DND-41 (cell line): ENCODE measurements around the gene BRCA1.

ENCODE experiments used
- ATAC-seq: fragments of 200-7000 bp; cut with Tn5 transposase; 3 replicates; pipeline ENCODE4 v1.9.1; 2021; ENCODE audit warnings: low read depth; ENCODE audit not compliant: insufficient read depth
- DNase-seq: peaks from one replicate; pipeline ENCODE4 v3.0.0-alpha.2; 2020
- H2AFZ ChIP-seq: 2 replicates; pipeline ENCODE4 v1.6.0; 2012; ENCODE audit warnings: low read depth, low read length
- H3K27ac ChIP-seq: 2 replicates; pipeline ENCODE4 v1.5.1; 2012; ENCODE audit warnings: low read length, inconsistent platforms
- H3K27me3 ChIP-seq: fragments of 200-600 bp; sonication (generic); 2 replicates; pipeline ENCODE4 v1.6.0; 2012; ENCODE audit warnings: low read length, mild to moderate bottlenecking, inconsistent platforms; ENCODE audit not compliant: insufficient read depth, poor library complexity
- H3K36me3 ChIP-seq: 2 replicates; pipeline ENCODE4 v1.5.1; 2012; ENCODE audit warnings: low read length, inconsistent platforms; ENCODE audit not compliant: insufficient read depth
- H3K4me1 ChIP-seq: 2 replicates; pipeline ENCODE4 v1.5.1; 2012; ENCODE audit warnings: mild to moderate bottlenecking, low read length; ENCODE audit not compliant: insufficient read depth
- H3K4me2 ChIP-seq: 2 replicates; pipeline ENCODE4 v1.6.0; 2012; ENCODE audit warnings: mild to moderate bottlenecking, moderate library complexity, low read length, inconsistent platforms; ENCODE audit not compliant: insufficient read depth
- H3K4me3 ChIP-seq, 2 experiments: fragments of 200-600 bp in 1 of 2; shearing (Covaris generic) in 1 of 2; 2 replicates each; pipeline ENCODE4 v1.5.1; 2012 to 2016; ENCODE audit warnings: inconsistent platforms in 2 of 2, low read length in 2 of 2, mild to moderate bottlenecking in 2 of 2, low read depth in 1 of 2, moderate library complexity in 1 of 2
- H3K79me2 ChIP-seq: 2 replicates; pipeline ENCODE4 v1.6.0; 2012; ENCODE audit warnings: low read length, inconsistent platforms; ENCODE audit not compliant: insufficient read depth
- H3K9ac ChIP-seq: 2 replicates; pipeline ENCODE4 v1.6.0; 2012; ENCODE audit warnings: low read depth, mild to moderate bottlenecking, inconsistent platforms, low read length, moderate library complexity
- H3K9me3 ChIP-seq: 2 replicates; pipeline ENCODE4 v1.5.1; 2012; ENCODE audit warnings: low read length, moderate library complexity, mild to moderate bottlenecking, inconsistent platforms; ENCODE audit not compliant: insufficient read depth, severe bottlenecking
- H4K20me1 ChIP-seq: 2 replicates; pipeline ENCODE4 v1.6.0; 2012; ENCODE audit warnings: low read length; ENCODE audit not compliant: insufficient read depth
- EZH2 ChIP-seq: IDR thresholded peaks from 3 replicates; pipeline ENCODE4 v1.6.1; 2012; ENCODE audit warnings: borderline replicate concordance, low read depth, mild to moderate bottlenecking, moderate library complexity, low read length, inconsistent platforms; ENCODE audit not compliant: severe bottlenecking
- TF ChIP-seq, protein P1 (sequence below): IDR thresholded peaks from 2 replicates; pipeline ENCODE4 v1.5.1; 2012; ENCODE audit warnings: borderline replicate concordance, low read length, moderate library complexity, mild to moderate bottlenecking; ENCODE audit not compliant: poor library complexity, severe bottlenecking; ENCODE audit errors: extremely low read depth

The BRCA1 gene

DNA sequence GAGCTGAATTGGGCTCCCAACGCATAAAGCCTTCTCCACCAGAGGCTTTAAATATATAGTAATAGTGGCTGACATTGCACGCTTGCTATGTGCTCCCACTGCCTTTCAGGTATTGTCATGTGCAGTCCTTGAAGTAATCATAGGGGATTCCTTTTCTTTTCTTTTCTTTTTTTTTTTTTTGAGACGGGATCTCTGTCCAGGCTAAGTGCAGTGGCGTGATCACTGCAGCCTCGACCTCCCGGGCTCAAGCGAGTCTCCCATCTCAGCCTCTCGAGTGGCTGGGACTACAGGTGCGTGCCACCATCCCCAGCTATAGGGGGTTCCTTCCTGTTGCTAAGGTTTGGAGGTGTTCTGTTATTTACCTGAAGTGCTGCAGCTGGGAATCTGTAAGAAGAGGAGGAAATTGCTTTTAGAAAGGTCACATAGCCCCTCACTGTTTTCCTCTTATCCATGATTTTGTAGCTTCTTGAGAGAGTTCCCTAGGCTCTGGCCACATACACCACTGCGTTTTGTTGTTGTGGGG, 126.1 kb downstream of the BRCA1 start:
- peaks cover 25% of the 10 kb centered on the region for H4K20me1 ChIP-seq
- peak overlapping the region; percentile 84 for H3K27ac ChIP-seq
- peaks cover 26% of the 10 kb centered on the region for H3K4me1 ChIP-seq

DNA sequence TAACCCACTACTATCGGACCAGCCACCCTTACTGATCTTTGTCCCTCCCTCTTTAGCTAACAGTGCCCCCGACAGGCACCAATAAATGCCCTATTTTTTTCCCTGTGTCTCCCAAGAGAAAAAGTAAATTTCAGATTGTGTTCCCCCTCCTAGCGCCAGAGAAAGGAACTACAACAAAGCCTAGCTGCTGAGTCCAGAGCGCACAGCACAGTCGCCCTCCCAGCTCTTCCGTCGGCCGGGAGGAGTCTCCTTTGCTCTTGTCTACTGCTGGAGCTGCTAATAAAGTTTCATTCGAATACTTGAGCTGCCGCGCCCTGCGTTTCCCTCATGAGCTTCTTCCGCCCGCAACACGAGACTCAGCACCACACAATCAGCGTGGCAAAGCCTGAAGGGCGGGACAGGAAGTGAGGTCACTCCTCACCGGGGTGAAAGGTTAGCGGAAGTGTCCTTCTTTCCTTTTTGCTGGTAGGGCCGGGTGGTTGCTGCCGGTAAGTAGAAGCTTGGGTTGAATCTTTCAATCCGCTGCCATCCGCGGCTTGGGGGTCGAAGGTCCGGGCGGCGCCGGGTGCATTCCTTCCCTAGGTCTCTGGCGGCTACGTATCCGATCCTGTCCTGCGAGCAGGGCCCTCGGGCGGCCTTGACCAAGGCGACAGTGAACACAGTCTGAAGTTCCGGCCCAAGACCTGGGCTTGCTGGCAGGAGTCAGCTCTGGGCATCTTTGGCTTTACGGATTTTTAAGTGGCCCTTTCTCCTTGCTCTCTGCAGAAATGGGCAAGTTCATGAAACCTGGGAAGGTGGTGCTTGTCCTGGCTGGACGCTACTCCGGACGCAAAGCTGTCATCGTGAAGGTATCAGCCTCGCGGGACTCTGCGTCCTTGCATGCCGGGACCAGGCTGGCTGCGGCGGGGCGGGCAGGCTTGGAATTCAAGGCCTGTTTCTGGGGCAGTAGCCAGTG, 126.9 kb downstream of the BRCA1 start, which contains the start of gene RPL27:
Gene RPL27 (plus strand): TSS at position 436 of the 955 bp plus-strand sequence. CDS start 332 bp downstream, at position 768.
- Histone ChIP-seq H3K9me3 (no peaks in the 10 kb centered on the region), H3K27ac (peak within 1 kb of the TSS; percentile 84), H3K4me1 (peaks cover 26% of the 10 kb centered on the region), H3K36me3 (peaks cover 53% of the 10 kb centered on the region), H4K20me1 (peaks cover 25% of the 10 kb centered on the region), H2AFZ (peak within 1 kb of the TSS; percentile 82), H3K79me2 (peaks cover 21% of the 10 kb centered on the region), H3K4me2 (peak within 1 kb of the TSS; percentile 74), H3K4me3 (peak within 1 kb of the TSS; percentile 76 to 80), H3K9ac (peak within 1 kb of the TSS; percentile 86), H3K27me3 (no peaks in the 10 kb centered on the region)
- ATAC-seq, result peak; percentile 96
- TF ChIP-seq, protein P1, sequence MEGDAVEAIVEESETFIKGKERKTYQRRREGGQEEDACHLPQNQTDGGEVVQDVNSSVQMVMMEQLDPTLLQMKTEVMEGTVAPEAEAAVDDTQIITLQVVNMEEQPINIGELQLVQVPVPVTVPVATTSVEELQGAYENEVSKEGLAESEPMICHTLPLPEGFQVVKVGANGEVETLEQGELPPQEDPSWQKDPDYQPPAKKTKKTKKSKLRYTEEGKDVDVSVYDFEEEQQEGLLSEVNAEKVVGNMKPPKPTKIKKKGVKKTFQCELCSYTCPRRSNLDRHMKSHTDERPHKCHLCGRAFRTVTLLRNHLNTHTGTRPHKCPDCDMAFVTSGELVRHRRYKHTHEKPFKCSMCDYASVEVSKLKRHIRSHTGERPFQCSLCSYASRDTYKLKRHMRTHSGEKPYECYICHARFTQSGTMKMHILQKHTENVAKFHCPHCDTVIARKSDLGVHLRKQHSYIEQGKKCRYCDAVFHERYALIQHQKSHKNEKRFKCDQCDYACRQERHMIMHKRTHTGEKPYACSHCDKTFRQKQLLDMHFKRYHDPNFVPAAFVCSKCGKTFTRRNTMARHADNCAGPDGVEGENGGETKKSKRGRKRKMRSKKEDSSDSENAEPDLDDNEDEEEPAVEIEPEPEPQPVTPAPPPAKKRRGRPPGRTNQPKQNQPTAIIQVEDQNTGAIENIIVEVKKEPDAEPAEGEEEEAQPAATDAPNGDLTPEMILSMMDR, result peak; percentile 95
- TF ChIP-seq EZH2, result no peak
- DNase-seq, result peak; percentile 99

More for the DNA sequence above, 126.1 kb downstream of the BRCA1 start:
- H3K79me2 ChIP-seq, result peaks cover 21% of the 10 kb centered on the region
- peak overlapping the region; percentile 86 for H3K9ac ChIP-seq
- ATAC-seq, result no peak
- peak overlapping the region; percentile 76 to 80 for H3K4me3 ChIP-seq
- DNase-seq, result no peak
- peak overlapping the region; percentile 74 for H3K4me2 ChIP-seq
- H3K27me3 ChIP-seq, result no peaks in the 10 kb centered on the region
- no peak for TF ChIP-seq EZH2
- TF ChIP-seq, protein P1, result no peak
- H3K9me3 ChIP-seq, result no peaks in the 10 kb centered on the region
- peak overlapping the region; percentile 69; the same call in 1 of the 2 replicates for H2AFZ ChIP-seq
- peaks cover 58% of the 10 kb centered on the region for H3K36me3 ChIP-seq

DNA sequence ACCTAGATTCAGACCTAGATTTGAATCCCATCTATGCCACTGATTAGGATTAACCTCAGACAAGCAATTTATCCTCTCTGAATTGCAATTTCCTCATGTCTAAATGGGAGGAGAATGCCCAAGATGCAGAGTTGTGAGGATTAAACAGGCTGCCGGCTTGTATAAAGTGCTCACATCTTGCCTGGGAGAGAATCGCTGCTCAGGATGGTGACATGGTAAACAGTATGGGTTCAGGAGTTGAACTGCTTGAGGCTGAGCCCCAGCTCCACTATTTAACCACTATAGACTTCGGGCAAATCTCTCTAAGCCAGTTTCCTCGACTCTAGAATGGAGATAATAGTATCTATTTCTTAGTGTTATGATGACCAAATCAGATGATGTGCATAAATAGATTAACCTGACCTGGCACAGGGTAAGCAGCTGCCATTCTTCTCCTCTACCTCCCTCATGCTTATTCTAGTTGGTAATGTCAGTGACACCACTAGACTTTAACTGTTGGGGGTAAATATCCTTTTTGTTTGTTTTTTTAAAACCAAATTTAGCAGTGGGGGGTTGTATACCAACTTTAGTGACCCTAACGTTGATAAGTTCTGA, 127.7 kb downstream of the BRCA1 start:
- no peaks in the 10 kb centered on the region for H3K9me3 ChIP-seq
- H3K27ac ChIP-seq, result peak overlapping the region; percentile 61
- peaks cover 26% of the 10 kb centered on the region for H3K4me1 ChIP-seq
- H3K27me3 ChIP-seq, result no peaks in the 10 kb centered on the region
- H3K4me2 ChIP-seq, result peak overlapping the region; percentile 70
- peak overlapping the region; percentile 50 for H3K9ac ChIP-seq
- no peak for DNase-seq
- peaks cover 21% of the 10 kb centered on the region for H3K79me2 ChIP-seq
- TF ChIP-seq, protein P1, result no peak
- H3K4me3 ChIP-seq, result peak overlapping the region; percentile 8 to 51; a peak in 3 of 4 replicates
- H4K20me1 ChIP-seq, result peaks cover 25% of the 10 kb centered on the region
- peak overlapping the region; percentile 82 for H2AFZ ChIP-seq
- peaks cover 53% of the 10 kb centered on the region for H3K36me3 ChIP-seq
- peak; percentile 1; the same call in 1 of the 3 replicates for ATAC-seq
